NOMO-1 treated with DMSO at 0.1 percent for 48 hours (cell line): ENCODE measurements around the gene CNPY3.
A peak's percentile ranks its signal among the peaks of the same experiment; 100 is the strongest.

Experiments
- DNase-seq: peaks from one replicate; lab custom pipeline; 2025; ENCODE audit not compliant: unreplicated experiment; lab: John Stamatoyannopoulos, UW

Gene CNPY3

DNA sequence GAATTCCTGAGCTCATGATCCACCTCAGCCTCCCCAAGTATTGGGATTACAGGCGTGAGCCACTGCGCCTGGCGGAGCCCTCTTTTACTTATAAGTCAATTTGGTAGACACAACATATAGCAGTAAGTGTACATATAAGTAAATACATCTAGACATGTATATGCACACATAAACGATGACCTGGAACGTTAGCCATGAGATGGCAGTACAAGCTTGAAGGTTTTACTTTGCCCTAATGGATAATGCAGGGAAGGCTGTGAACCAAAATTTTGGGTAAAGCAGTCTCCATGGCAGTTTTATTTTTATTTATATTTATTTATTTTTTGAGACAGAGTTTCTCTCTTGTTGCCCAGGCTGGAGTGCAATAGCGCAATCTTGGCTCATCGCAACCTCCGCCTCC, 28.8 kb downstream of the CNPY3 start:
- DNase-seq = no peak

DNA sequence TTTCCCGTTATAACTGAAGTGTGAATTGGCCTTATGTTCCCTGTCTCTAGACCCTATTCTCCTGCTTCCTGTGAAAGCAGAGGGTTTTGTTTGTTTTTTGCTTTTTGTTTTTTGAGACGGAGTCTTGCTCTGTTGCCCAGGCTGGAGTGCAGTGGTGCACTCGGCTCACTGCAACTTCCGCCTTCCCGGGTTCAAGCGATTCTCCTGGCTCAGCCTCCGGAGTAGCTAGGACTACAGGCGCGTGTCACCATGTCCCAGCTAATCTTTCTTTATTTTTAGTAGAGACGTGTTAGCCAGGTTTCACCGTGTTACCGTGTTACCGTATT, 30.6 kb downstream of the CNPY3 start:
- DNase-seq = no peak

DNA sequence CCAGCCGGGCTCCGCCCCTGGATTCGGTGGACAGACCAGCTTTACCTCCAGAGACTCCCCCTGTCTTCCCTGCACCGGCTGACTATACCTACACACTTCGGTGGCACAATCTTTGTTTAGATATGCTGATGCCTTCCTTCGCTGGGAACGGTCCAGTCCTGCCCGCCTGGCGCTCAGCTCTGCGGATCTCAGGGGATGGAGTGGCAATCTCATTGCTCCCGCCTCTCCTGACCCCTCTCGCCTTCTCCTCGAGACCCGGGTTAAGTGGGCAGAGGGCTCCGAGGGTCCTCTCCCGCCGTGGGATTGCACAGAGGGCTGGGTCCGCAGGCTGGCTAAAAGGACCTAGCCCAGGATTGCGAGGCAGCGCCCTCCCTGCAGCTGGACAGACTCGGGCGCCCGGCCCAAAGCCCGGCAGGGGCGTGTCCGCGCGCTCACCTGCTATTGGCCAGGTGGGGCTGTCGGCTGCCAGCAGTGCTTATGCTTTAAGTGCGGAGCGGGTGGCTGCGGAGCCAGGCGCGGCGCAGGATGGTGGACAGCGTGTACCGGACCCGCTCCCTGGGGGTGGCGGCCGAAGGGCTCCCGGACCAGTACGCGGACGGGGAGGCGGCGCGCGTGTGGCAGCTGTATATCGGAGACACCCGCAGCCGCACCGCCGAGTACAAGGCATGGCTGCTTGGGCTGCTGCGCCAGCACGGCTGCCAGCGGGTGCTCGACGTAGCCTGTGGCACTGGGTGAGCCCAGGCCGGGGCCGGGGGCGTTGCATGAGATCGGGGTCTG, 31.2 kb downstream of the CNPY3 start, which contains the start of gene GNMT:
GNMT (plus strand) TSS at position 512 of the 777 bp plus-strand sequence; CDS start at position 526, 14 bp downstream.
- no peak for DNase-seq

GRCh38 chr6:42961020-42961470, 31.8 kb downstream of the CNPY3 start:
- DNase-seq = no peak

GRCh38 chr6:42962096-42962495, 32.8 kb downstream of the CNPY3 start:
- no peak for DNase-seq

GRCh38 chr6:42962502-42963178, 33.4 kb downstream of the CNPY3 start:
- no peak for DNase-seq

GRCh38 chr6:42963179-42963854, 34.0 kb downstream of the CNPY3 start:
- DNase-seq = no peak

DNA sequence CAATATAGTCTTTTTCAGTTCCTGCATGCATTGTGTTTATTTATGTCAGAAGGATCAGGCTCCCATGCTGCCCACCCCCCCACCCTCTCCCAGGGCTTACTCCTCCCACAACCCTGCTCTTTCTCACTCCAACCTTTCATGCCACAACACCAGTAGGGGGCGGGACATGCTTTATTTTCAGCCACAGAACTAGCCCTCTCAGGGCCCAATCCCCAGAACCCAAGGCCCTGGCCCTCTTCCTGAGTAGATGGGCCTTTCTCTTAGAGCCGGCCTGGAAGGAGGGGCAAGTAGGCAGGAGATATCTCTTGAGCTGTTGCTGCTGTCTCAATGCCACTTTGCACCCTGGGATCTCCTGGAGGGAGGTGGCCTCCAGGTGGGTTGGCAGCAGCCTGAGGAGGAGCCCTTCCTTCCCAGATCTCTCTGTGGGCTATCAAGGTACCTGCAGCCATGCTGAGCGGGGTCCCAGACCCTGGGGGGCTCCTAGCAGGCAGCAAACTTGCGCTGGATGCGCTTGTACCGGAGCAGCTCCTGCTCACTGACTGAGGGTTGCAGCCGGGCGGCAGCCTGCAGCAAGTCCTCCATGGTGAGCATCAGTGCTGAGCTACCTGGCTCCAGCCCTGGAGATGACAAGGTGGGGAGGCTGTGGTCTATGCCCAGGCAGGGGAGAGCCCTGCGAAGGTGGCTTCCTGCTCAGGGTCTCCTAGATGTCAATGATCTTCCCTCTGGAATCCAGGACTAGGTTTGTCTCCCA, 34.8 kb downstream of the CNPY3 start:
- DNase-seq = peak; percentile 31

DNA sequence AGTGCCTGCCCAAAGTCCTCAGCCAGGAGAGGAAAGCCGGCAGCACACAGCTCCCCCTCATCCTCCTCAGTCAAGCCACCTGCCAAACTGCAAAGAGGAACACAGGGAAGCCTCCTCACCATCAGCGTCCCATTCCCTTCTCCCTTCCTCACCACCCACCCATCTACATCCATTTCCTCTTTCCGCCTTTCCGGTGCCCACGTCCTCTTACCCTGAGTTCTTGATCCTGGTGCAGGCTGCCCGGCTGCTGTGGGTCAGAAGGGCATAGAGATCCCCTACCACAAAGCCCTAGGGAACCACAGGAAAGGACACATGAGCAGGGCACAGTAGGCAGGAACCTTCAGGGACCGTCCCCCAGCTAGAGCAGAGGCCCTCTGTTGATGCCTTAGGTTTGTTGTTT, 37.3 kb downstream of the CNPY3 start:
- DNase-seq = no peak

GRCh38 chr6:42967228-42967627, 37.9 kb downstream of the CNPY3 start:
- DNase-seq = no peak

DNA sequence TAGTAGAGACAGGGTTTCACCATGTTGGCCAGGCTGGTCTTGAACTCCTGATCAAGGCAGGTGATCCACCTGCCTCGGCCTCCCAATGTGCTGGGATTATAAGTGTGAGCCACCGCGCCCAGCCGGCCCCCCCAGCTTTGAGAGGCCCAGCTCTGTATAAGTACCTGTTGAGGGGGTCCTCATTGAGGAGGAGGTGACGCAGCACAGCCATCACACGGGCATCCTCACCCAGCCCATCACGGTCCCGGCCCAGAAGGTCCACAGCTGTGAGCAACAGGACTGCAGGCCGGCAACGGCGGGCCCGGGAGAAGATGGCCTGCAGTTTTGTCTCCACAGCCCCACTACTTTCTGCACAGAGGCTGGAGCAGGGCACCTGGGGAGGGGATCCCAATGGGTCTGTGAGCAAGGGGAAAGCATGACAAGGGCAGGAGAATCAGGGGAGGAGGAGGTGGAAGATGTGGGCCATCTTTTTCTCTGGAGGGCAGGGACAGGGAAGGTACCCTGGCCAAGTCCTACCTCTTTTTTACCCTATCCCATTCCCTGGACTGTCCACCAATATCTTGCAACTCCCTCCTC, 38.9 kb downstream of the CNPY3 start:
- DNase-seq = no peak

- DNase-seq = no peak
Observed at GRCh38 chr6:42968783-42969182, 39.5 kb downstream of the CNPY3 start.

GRCh38 chr6:42969431-42969830, 40.2 kb downstream of the CNPY3 start:
- DNase-seq = no peak

- no peak for DNase-seq
Observed at GRCh38 chr6:42969934-42970333, 40.7 kb downstream of the CNPY3 start.

DNA sequence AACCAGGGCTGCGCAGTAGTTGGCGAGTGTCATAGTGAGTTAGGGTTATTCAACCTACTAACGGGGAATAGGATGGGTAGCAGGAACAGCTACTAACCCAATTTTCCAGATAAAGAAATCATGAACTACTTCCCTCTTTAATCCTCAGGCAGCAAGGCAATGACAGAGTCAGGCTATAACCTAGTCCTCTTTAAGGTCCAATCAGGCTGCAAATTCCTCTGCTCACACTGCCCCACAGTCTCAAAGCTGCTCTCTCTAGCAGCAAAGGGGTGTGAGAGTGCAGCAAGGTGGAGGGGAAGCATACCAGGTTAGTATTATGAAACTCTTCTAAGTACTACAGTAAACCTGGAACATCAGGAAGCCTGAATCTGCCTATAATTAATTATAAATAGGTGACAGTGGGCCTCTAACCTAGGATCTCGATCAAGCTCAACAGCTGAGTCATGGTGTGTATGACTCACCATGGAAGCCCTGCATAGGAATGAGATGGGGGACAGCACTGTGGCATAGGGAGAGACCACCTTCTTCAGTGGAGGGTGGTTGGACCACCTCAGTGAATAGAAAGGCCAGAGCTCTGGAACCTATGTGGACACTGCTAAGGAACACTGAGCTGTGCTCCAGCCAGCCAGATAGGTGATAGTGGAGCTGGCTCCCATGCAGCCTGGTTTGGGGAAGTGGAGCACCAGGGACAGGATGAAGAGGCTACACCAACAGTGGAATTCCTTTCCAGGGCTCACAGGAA, 41.8 kb downstream of the CNPY3 start:
- no peak for DNase-seq

GRCh38 chr6:42971746-42972327, 42.6 kb downstream of the CNPY3 start:
- no peak for DNase-seq

DNA sequence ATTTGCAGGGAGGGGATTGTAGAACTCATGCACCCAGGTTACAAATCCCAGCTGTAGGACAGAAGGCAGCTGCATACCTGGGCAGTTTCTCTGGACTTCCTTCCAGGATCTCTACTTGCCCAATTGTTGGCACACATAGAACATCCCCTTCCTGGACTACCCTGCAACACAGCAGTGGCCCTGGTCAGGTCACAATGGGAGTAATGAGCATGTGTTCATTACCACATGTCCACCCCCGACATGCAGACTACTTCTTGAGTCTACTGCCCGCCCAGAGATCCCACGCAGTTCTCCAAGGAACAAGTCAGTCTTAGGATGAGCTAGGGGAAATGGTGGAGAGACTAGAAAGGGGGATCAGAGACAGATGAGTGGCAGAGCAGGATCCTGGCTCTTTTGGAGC, 44.6 kb downstream of the CNPY3 start:
- no peak for DNase-seq

DNA sequence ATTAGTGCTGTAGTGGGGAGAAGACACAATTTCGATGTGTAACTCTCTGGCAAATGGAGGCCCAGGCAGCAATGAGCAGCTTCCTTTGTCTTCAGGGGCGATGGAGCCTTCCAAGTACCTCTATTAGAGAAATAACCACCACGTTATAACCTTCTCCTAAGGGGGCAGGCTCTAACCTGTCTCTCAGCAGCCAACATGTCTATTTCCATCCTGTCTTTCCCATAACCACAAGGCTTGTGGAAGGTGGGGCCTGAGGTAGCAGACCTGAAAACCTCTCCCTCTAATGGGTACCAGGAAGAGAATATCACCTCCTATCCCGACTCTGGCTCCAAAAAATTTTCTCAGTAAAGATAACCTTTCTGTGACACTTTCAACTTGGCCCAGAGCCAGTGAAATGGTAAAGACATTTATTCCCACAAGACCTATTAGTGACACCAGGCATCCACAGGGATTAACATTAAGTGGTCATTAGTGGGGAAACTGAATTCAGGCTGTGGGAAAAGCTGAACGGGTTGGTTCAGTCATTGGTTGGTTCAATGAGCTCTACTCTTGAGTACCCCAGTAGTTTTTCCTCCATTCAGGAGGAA, 45.7 kb downstream of the CNPY3 start:
- DNase-seq = no peak

- no peak for DNase-seq
Observed at GRCh38 chr6:42978487-42978838, 49.2 kb downstream of the CNPY3 start.
